Adrenal gland (tissue), 12 donors: Measurements from ENCODE around the gene TOR1B. TPM values are rescaled to one million over a fixed set of nuclear protein-coding genes. Genes with fewer than 3 reads are reported as not detected.
A peak's percentile ranks its signal among the peaks of the same experiment; 100 is the strongest.

ENCODE experiments used
- DNase-seq, 7 donors: peaks; one replicate each; pipeline ENCODE4 v3.0.0-alpha.2; 2019 to 2020
- H3K27ac ChIP-seq, 5 donors: fragments of 200-600 bp; sonication (generic) in 4 of 5; 1 replicate in 3 of 5; 2 replicates in 2 of 5; pipeline versions ENCODE4 v1.5.1 to v1.8.0; 2016 to 2020; ENCODE audit warnings: mild to moderate bottlenecking in 1 of 5
- H3K27me3 ChIP-seq: fragments of 200-600 bp; 2 replicates; pipeline ENCODE4 v1.8.0; 2021
- H3K36me3 ChIP-seq, 2 donors: fragments of 200-600 bp; replicated peaks in 1 of 2; 1 replicate in 1 of 2; 2 replicates in 1 of 2; pipeline versions ENCODE4 v1.5.1 to v1.8.0; 2018 to 2022
- H3K4me1 ChIP-seq, 2 donors: fragments of 200-600 bp; replicated peaks in 1 of 2; 1 replicate in 1 of 2; 2 replicates in 1 of 2; pipeline versions ENCODE4 v1.5.1 to v1.8.0; 2018 to 2021
- H3K4me3 ChIP-seq, 4 donors: fragments of 200-600 bp; sonication (generic) in 3 of 4; one replicate each; pipeline ENCODE4 v1.5.1; 2016 to 2018
- H3K9me3 ChIP-seq, 3 donors: fragments of 200-600 bp; sonication (generic) in 1 of 3; replicated peaks in 1 of 3; 1 replicate in 2 of 3; 2 replicates in 1 of 3; pipeline versions ENCODE4 v1.5.1 to v1.8.0; 2016 to 2021
- POLR2A ChIP-seq, 2 donors: fragments of 450-650 bp; IDR thresholded peaks; one replicate each; pipeline ENCODE4 v1.6.1; 2017; ENCODE audit warnings: antibody characterized with exemption in 2 of 2, mild to moderate bottlenecking in 2 of 2, moderate library complexity in 1 of 2
- WGBS, 4 donors: extraction: QIAGEN DNeasy Blood & Tissue Kit in 2 of 4; methylation state at CpG; one replicate each; pipeline versions ENCODE4 v1.1.5 to v1.1.7; 2013 to 2017; 5-methylcytosine and 5-hydroxymethylcytosine counted together
- intact Hi-C, 2 donors: fragments of 100-400 bp; cut with DNase I; formaldehyde crosslinking; loops; one replicate each; pipeline versions ENCODE4 v1.14.1 to v1.15.0; 2022 to 2023
- polyA plus RNA-seq, 3 donors: library from polyadenylated mRNA; stranded (reverse); fragments of 200-250 nt in 2 of 3; fragments of 350-450 nt in 1 of 3; fragmentation: Illumina TruSeq in 1 of 3; extraction: RNeasy Lipid Tissue Mini Kit (QIAGEN cat#74804) in 1 of 3; gene quantifications; one replicate each; pipeline ENCODE4 v1.2.3, GENCODE V29; 2013 to 2014
- total RNA-seq, 9 donors: library from RNA; depleted of rRNA in 4 of 9; stranded (reverse); fragments of >200 nt in 4 of 9; fragments of 120-200 nt in 1 of 9; fragmentation: NEBNext Ultra II Directional in 1 of 9; extraction: Animal tissue kit (Norgen Biotek cat#: 25700) in 1 of 9; gene quantifications; one replicate each; pipeline versions ENCODE4 v1.1.0 to v1.2.4, GENCODE V29; 2013 to 2023
- TF ChIP-seq, protein P1 (sequence below), 6 experiments: fragments of 450-650 bp in 4 of 6; fragments of 200-600 bp in 2 of 6; sonication (generic) in 1 of 6; IDR thresholded peaks; 1 replicate in 5 of 6; 2 replicates in 1 of 6; pipeline versions ENCODE4 v1.5.1 to v1.8.0; 2016 to 2021; ENCODE audit warnings: antibody characterized with exemption in 6 of 6, mild to moderate bottlenecking in 2 of 6, moderate library complexity in 1 of 6
- donor health status: healthy with polysubstance abuse.
- donor health status: Bipolar disorder and iron deficiency.
- donor health status: DM: yes; HTN: yes; CAD: no.
- donor health status: DM: no; HTN: no; CAD: no.
- donor health status: DM: no; HTN: no; CAD: no.
- donor health status: DM: yes; HTN: yes; CAD: no.

TOR1B gene
- total and polyA plus RNA-seq, 12 donors = 9.8 to 36.3 (median 25.4) TPM

DNA sequence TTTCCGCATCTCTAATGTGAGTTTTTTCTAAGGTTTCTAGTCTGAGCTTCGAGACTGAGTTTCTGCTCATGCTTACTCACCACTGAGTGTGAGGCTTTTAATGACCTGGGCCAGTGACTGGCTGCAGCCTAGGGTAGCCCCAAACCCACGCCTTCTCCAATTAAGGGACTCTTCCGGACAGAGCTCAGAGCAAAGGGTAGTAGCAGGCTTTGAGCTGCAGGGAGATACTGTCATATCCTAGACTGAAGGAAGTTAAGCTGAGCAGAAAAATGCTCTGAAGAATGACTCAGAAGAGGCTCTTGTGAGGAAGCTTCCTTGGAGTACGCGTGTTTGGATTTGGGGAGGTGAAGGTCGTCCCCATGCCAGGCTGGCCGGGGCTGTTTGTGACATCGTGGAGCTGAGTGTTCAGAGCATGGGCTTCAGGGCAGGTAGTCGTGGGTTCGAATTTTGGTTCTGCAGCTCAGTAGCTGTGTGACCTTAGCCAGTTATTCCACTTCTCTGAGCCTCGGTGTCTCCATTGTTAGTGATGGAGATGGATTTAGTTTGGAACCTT, 35.8 kb downstream of the TOR1B start:
- Histone ChIP-seq H3K36me3 (no peaks in the 10 kb centered on the region), H3K4me3 (no peak overlapping the region), H3K4me1 (peaks cover 24 to 42% of the 10 kb centered on the region in 2 donors), H3K27me3 (no peaks in the 10 kb centered on the region), H3K9me3 (no peaks in the 10 kb centered on the region), H3K27ac (peak overlapping the region in 3 of 5 donors; percentile 33 to 66 (median 65))
- intact Hi-C loops = no loop called here
- peak in 6 of 7 donors; percentile 51 to 72 (median 62) for DNase-seq
- 37 to 58% (median 52%) methylated on average over 12 of the region's 12 CpGs for WGBS, 4 donors
- TF ChIP-seq, protein P1, sequence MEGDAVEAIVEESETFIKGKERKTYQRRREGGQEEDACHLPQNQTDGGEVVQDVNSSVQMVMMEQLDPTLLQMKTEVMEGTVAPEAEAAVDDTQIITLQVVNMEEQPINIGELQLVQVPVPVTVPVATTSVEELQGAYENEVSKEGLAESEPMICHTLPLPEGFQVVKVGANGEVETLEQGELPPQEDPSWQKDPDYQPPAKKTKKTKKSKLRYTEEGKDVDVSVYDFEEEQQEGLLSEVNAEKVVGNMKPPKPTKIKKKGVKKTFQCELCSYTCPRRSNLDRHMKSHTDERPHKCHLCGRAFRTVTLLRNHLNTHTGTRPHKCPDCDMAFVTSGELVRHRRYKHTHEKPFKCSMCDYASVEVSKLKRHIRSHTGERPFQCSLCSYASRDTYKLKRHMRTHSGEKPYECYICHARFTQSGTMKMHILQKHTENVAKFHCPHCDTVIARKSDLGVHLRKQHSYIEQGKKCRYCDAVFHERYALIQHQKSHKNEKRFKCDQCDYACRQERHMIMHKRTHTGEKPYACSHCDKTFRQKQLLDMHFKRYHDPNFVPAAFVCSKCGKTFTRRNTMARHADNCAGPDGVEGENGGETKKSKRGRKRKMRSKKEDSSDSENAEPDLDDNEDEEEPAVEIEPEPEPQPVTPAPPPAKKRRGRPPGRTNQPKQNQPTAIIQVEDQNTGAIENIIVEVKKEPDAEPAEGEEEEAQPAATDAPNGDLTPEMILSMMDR (IDR thresholded peaks at IDR 0.05) = no peak
- peak in 1 of 2 donors; percentile 64 for TF ChIP-seq POLR2A (IDR thresholded peaks at IDR 0.05)

DNA sequence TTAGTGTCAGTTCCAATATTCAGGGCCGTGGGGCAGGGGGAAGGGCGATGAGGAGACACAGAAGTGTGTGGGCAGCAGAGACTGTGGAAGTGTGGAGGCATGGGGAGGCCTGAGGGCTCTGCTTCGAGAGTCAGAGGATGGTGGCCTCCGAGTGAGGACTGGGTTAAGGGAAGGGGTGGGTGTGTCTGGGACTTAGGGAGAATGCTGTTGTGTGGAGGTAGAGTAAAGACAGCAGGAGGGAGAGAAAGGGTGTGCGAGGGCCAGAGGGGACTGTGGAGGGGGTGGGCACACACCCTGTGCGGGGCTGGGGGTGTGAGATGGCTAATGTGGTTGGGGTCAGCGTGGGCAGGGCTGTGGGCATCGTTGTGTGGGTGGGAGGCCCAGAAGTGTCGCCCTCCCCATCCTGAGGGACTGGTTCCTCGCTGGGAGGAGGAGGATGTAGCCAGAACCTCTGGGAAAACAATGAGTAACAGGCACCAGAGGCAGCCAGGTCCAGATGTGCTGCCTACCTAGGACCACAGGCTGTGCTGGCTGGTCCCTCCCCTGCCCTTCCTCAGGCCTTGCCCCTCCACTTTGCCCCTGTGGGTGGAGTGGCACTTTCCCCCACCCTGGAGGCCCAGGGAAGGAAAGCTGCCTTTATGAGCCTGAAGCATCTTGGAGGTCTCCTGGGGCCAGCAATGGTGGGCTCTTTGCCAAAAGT, 36.5 kb downstream of the TOR1B start:
- DNase-seq = no peak
- intact Hi-C loops = no loop called here
- peak overlapping the region in 3 of 5 donors; percentile 33 to 66 (median 65) for H3K27ac ChIP-seq
- H3K27me3 ChIP-seq = no peaks in the 10 kb centered on the region
- WGBS, 4 donors = 59 to 76% (median 73%) methylated on average over 9 to 10 of the region's 10 CpGs
- peaks cover 19 to 36% of the 10 kb centered on the region in 2 donors for H3K4me1 ChIP-seq
- TF ChIP-seq POLR2A (IDR thresholded peaks at IDR 0.05) = no peak
- TF ChIP-seq, protein P1 (IDR thresholded peaks at IDR 0.05) = no peak
- no peak overlapping the region for H3K4me3 ChIP-seq
- H3K9me3 ChIP-seq = no peaks in the 10 kb centered on the region
- no peaks in the 10 kb centered on the region for H3K36me3 ChIP-seq

DNA sequence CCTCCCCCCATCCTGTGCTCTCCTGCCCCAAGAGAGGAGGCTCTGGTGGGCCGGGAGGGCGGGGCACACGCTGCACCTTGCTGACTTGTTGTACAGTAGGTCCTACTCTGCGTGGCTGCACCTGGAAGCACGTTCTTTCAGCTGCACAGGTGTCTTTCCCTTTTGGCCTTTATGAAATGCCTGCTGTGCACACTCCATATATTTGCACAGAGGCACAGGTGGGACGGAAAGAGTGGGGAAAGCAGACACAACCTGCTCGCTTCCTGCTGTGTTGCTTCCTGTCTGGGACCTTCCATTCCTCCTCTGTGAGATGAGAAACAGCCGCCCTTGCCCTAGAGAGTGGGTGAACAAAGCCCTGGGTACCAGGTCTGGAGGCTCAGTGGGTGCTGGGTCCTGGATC, 37.0 kb downstream of the TOR1B start:
- H3K9me3 ChIP-seq = no peaks in the 10 kb centered on the region
- no peaks in the 10 kb centered on the region for H3K27me3 ChIP-seq
- WGBS, 4 donors = 87 to 93% (median 90%) methylated on average over 6 to 8 of the region's 8 CpGs
- intact Hi-C loops = no loop called here
- TF ChIP-seq POLR2A (IDR thresholded peaks at IDR 0.05) = no peak
- TF ChIP-seq, protein P1 (IDR thresholded peaks at IDR 0.05) = no peak
- no peak overlapping the region for H3K4me3 ChIP-seq
- no peak for DNase-seq
- H3K27ac ChIP-seq = no peak overlapping the region
- H3K36me3 ChIP-seq = no peaks in the 10 kb centered on the region
- peaks cover 18 to 35% of the 10 kb centered on the region in 2 donors for H3K4me1 ChIP-seq

- no peak overlapping the region for H3K27ac ChIP-seq
- H3K36me3 ChIP-seq = no peaks in the 10 kb centered on the region
- H3K4me1 ChIP-seq = peaks cover 15 to 32% of the 10 kb centered on the region in 2 donors
- no peak for TF ChIP-seq POLR2A (IDR thresholded peaks at IDR 0.05)
- TF ChIP-seq, protein P1 (IDR thresholded peaks at IDR 0.05) = no peak
- H3K9me3 ChIP-seq = no peaks in the 10 kb centered on the region
- 65 to 80% (median 74%) methylated on average over 4 of the region's 4 CpGs for WGBS, 4 donors
- intact Hi-C loops = no loop called here
- H3K4me3 ChIP-seq = no peak overlapping the region
- no peaks in the 10 kb centered on the region for H3K27me3 ChIP-seq
- no peak for DNase-seq
Observed at GRCh38 chr9:129841071-129841470, 38.1 kb downstream of the TOR1B start.
